Muscle layer of duodenum (tissue), 2 donors: ENCODE data around the gene TTLL6.

Experiments used
- H3K27ac ChIP-seq: one replicate; pipeline ENCODE4 v1.7.0; 2013; ENCODE audit warnings: mild to moderate bottlenecking, low read length
- H3K27me3 ChIP-seq: one replicate; pipeline ENCODE4 v1.7.0; 2013; ENCODE audit warnings: low read depth, mild to moderate bottlenecking, control low read depth, low read length
- H3K36me3 ChIP-seq, 2 donors: one replicate each; pipeline ENCODE4 v1.7.0; 2013; ENCODE audit warnings: low read length in 2 of 2, control low read depth in 1 of 2, mild to moderate bottlenecking in 1 of 2; ENCODE audit not compliant: insufficient read depth in 2 of 2, control insufficient read depth in 1 of 2
- H3K4me1 ChIP-seq, 2 donors: one replicate each; pipeline ENCODE4 v1.7.0; 2013; ENCODE audit warnings: low read length in 2 of 2, mild to moderate bottlenecking in 2 of 2, control low read depth in 1 of 2, moderate library complexity in 1 of 2; ENCODE audit not compliant: insufficient read depth in 2 of 2, control insufficient read depth in 1 of 2
- H3K4me3 ChIP-seq, 2 donors: one replicate each; pipeline ENCODE4 v1.7.0; 2013; ENCODE audit warnings: low read length in 2 of 2, low read depth in 1 of 2, mild to moderate bottlenecking in 1 of 2
- H3K9me3 ChIP-seq, 2 donors: one replicate each; pipeline ENCODE4 v1.7.0; 2013; ENCODE audit warnings: low read length in 2 of 2, control low read depth in 1 of 2, mild to moderate bottlenecking in 1 of 2; ENCODE audit not compliant: control insufficient read depth in 1 of 2
- donor health status: healthy.

The TTLL6 gene

GRCh38 chr17:48756830-48757251 lies 60.2 kb downstream of the TTLL6 start:
- H3K4me1 ChIP-seq: peaks cover 4 to 17% of the 10 kb centered on the region in 2 donors
- no peaks in the 10 kb centered on the region for H3K9me3 ChIP-seq
- H3K27me3 ChIP-seq: peaks cover 45% of the 10 kb centered on the region
- no peak overlapping the region for H3K27ac ChIP-seq
- no peaks in the 10 kb centered on the region for H3K36me3 ChIP-seq
- no peak overlapping the region for H3K4me3 ChIP-seq

GRCh38 chr17:48755356-48755755 lies 61.7 kb downstream of the TTLL6 start:
- Histone ChIP-seq H3K27me3 (peaks cover 58% of the 10 kb centered on the region), H3K9me3 (no peaks in the 10 kb centered on the region), H3K36me3 (no peaks in the 10 kb centered on the region), H3K27ac (no peak overlapping the region), H3K4me1 (peaks cover 4 to 17% of the 10 kb centered on the region in 2 donors), H3K4me3 (no peak overlapping the region)

- Histone ChIP-seq H3K27ac (no peak overlapping the region), H3K36me3 (no peaks in the 10 kb centered on the region), H3K9me3 (no peaks in the 10 kb centered on the region), H3K27me3 (peaks cover 65% of the 10 kb centered on the region), H3K4me3 (no peak overlapping the region), H3K4me1 (peaks cover 4 to 17% of the 10 kb centered on the region in 2 donors)
Measured at GRCh38 chr17:48754500-48755261, 62.3 kb downstream of the TTLL6 start.

- Histone ChIP-seq H3K4me1 (peaks cover 4 to 17% of the 10 kb centered on the region in 2 donors), H3K27ac (no peak overlapping the region), H3K36me3 (no peaks in the 10 kb centered on the region), H3K4me3 (no peak overlapping the region), H3K27me3 (peaks cover 72% of the 10 kb centered on the region), H3K9me3 (no peaks in the 10 kb centered on the region)
Measured at GRCh38 chr17:48753794-48754499, 63.1 kb downstream of the TTLL6 start.

GRCh38 chr17:48752399-48753288 lies 64.4 kb downstream of the TTLL6 start:
- Histone ChIP-seq H3K36me3 (no peaks in the 10 kb centered on the region), H3K4me1 (peaks cover 4 to 17% of the 10 kb centered on the region in 2 donors), H3K9me3 (peaks cover 0 to 4% of the 10 kb centered on the region in 2 donors), H3K27me3 (peaks cover 83% of the 10 kb centered on the region), H3K4me3 (no peak overlapping the region), H3K27ac (no peak overlapping the region)

- H3K27ac ChIP-seq: no peak overlapping the region
- peaks cover 0 to 4% of the 10 kb centered on the region in 2 donors for H3K9me3 ChIP-seq
- H3K4me3 ChIP-seq: no peak overlapping the region
- H3K4me1 ChIP-seq: peaks cover 4 to 17% of the 10 kb centered on the region in 2 donors
- H3K27me3 ChIP-seq: peaks cover 91% of the 10 kb centered on the region
- no peaks in the 10 kb centered on the region for H3K36me3 ChIP-seq
Measured at GRCh38 chr17:48751733-48752398, 65.2 kb downstream of the TTLL6 start.

- Histone ChIP-seq H3K4me1 (peaks cover 4 to 17% of the 10 kb centered on the region in 2 donors), H3K27me3 (peaks cover 96% of the 10 kb centered on the region), H3K4me3 (no peak overlapping the region), H3K9me3 (peaks cover 0 to 4% of the 10 kb centered on the region in 2 donors), H3K27ac (no peak overlapping the region), H3K36me3 (no peaks in the 10 kb centered on the region)
Measured at GRCh38 chr17:48751172-48751571, 65.9 kb downstream of the TTLL6 start.

- Histone ChIP-seq H3K27ac (no peak overlapping the region), H3K9me3 (peaks cover 0 to 8% of the 10 kb centered on the region in 2 donors), H3K27me3 (peaks cover 96% of the 10 kb centered on the region), H3K4me3 (no peak overlapping the region), H3K36me3 (no peaks in the 10 kb centered on the region), H3K4me1 (peaks cover under 1 to 10% of the 10 kb centered on the region in 2 donors)
Measured at GRCh38 chr17:48749621-48750553, 67.1 kb downstream of the TTLL6 start.

- H3K36me3 ChIP-seq: no peaks in the 10 kb centered on the region
- no peak overlapping the region for H3K27ac ChIP-seq
- H3K4me3 ChIP-seq: no peak overlapping the region
- peaks cover 93% of the 10 kb centered on the region for H3K27me3 ChIP-seq
- H3K9me3 ChIP-seq: peaks cover 0 to 8% of the 10 kb centered on the region in 2 donors
- peaks cover 0 to 7% of the 10 kb centered on the region in 2 donors for H3K4me1 ChIP-seq
Measured at GRCh38 chr17:48748718-48749566, 68.1 kb downstream of the TTLL6 start.
